Thyroid gland (tissue), 4 donors: ENCODE results near the gene COPG1.

Experiments used
- CTCF ChIP-seq, 6 experiments: fragments of 200-600 bp in 3 of 6; fragments of 450-650 bp in 3 of 6; sonication (generic) in 3 of 6; IDR thresholded peaks; one replicate each; pipeline ENCODE4 v1.5.1; 2016 to 2019; ENCODE audit warnings: antibody characterized with exemption in 6 of 6, mild to moderate bottlenecking in 2 of 6, inconsistent platforms in 1 of 6, moderate library complexity in 1 of 6
- POLR2A ChIP-seq, 2 donors: fragments of 450-650 bp; IDR thresholded peaks; one replicate each; pipeline ENCODE4 v1.6.1; 2017; ENCODE audit warnings: antibody characterized with exemption in 2 of 2, mild to moderate bottlenecking in 2 of 2, moderate library complexity in 1 of 2

- TF ChIP-seq CTCF (IDR thresholded peaks at IDR 0.05) (no peak), POLR2A (IDR thresholded peaks at IDR 0.05) (no peak)
Measured at GRCh38 chr3:129308636-129309035, 59.2 kb downstream of the COPG1 start.
